Measurements from ENCODE around the gene PNMT. TPM values are rescaled to one million over a fixed set of nuclear protein-coding genes. Genes with fewer than 3 reads are reported as not detected.

Gene PNMT
- polyA plus RNA-seq, 1 of the 3 experiments (the other 2 are of a cell fraction), result 0.07 TPM

DNA sequence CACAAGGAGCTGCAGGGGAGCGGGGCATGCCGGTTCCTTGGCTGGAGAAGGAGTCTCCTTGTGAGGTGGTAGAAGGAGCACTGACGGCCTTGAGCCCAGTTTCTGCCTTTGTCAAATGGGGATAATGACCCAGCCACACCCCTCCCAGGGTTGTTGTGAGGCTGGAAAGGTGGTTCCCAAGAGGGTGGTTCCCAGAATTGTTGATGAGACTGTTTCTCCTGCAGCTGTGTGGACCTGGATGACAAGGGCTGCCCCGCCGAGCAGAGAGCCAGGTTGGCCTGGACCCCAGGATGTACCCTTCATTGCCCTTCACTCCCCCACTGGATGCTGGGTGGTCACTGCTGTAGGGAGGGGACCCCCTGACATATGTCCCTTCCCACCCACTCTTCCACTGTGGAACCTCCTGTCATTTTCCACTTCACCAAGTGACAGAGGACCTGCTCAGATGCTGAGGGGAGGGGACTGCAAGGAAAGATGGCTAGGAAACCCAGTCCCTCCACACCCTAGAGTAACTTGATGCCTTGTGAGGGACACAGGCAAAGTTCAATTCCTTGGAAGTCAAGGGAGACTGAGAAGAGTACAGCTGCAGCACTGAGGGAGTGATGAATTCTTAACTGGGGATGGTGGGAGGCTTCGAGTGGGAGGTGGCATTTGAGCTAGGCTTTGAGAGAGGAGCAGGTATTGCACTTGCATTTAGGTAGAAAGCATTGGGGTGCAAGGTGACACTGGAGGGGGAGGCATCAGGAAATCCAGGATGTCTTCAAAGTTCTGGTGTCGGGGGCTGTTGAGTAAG, 51.5 kb downstream of the PNMT start:
- no peaks in the 10 kb centered on the region for H3K36me3 ChIP-seq (replicated peaks in 1 of 2; ENCODE audit: control insufficient read depth in 1 of 2, insufficient read depth in 2 of 2, low read length in 1 of 2)
- CTCF ChIA-PET, result interaction anchor here (0.8 to 1.7 kb wide), 5 partner anchors 10 to 97 kb away, joined by 3 to 8 read pairs (median 4); no protein-coding TSS in a partner anchor
- WGBS (ENCODE audit: low lambda C conversion rate), result 83% methylated on average over 7 of the region's 7 CpGs

More for the DNA sequence above, 51.5 kb downstream of the PNMT start:
- no peak overlapping the region for H3K27ac ChIP-seq (ENCODE audit: low read depth in 2 of 2, low read length in 1 of 2)
- H4K20me1 ChIP-seq (ENCODE audit: insufficient read depth), result no peaks in the 10 kb centered on the region
- no peak overlapping the region for H3K4me2 ChIP-seq
- POLR2A ChIA-PET, result interaction anchor here (0.5 kb wide), 1 partner anchor 146 kb away, joined by 3 read pairs; no protein-coding TSS in a partner anchor
- no peaks in the 10 kb centered on the region for H3K4me1 ChIP-seq (ENCODE audit: control insufficient read depth in 1 of 2, insufficient read depth in 2 of 2, low read depth in 1 of 2, low read length in 1 of 2)
- no peak overlapping the region for H3K4me3 ChIP-seq (ENCODE audit: low read depth in 2 of 2, low read length in 1 of 2)
- H3K27me3 ChIP-seq (ENCODE audit: insufficient read depth), result no peaks in the 10 kb centered on the region
- no peak for DNase-seq
- no peaks in the 10 kb centered on the region for H3K9me2 ChIP-seq
- no peak overlapping the region for H2AFZ ChIP-seq (ENCODE audit: low read depth)
- no peaks in the 10 kb centered on the region for H3F3A ChIP-seq (replicated peaks; ENCODE audit: insufficient read depth)
- no peak overlapping the region for H3K9ac ChIP-seq
- H3K9me3 ChIP-seq, result no peaks in the 10 kb centered on the region
- H3K79me2 ChIP-seq (ENCODE audit: insufficient read depth), result no peaks in the 10 kb centered on the region
- TF ChIP-seq, protein P1, sequence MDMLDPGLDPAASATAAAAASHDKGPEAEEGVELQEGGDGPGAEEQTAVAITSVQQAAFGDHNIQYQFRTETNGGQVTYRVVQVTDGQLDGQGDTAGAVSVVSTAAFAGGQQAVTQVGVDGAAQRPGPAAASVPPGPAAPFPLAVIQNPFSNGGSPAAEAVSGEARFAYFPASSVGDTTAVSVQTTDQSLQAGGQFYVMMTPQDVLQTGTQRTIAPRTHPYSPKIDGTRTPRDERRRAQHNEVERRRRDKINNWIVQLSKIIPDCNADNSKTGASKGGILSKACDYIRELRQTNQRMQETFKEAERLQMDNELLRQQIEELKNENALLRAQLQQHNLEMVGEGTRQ (IDR thresholded peaks at IDR 0.05; ENCODE audit: borderline replicate concordance, low read depth, low read length), result no peak
- no peak for TF ChIP-seq GATA2 (CRISPR knock-in tag; IDR thresholded peaks at IDR 0.05)
- TF ChIP-seq, protein P2, sequence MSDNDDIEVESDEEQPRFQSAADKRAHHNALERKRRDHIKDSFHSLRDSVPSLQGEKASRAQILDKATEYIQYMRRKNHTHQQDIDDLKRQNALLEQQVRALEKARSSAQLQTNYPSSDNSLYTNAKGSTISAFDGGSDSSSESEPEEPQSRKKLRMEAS (IDR thresholded peaks at IDR 0.05; ENCODE audit: low read depth), result no peak
- TF ChIP-seq RAD21 (IDR thresholded peaks at IDR 0.05; ENCODE audit: low read length), result no peak
- TF ChIP-seq YY1 (IDR thresholded peaks at IDR 0.05; ENCODE audit: low read depth), result no peak
- TF ChIP-seq, protein P3, sequence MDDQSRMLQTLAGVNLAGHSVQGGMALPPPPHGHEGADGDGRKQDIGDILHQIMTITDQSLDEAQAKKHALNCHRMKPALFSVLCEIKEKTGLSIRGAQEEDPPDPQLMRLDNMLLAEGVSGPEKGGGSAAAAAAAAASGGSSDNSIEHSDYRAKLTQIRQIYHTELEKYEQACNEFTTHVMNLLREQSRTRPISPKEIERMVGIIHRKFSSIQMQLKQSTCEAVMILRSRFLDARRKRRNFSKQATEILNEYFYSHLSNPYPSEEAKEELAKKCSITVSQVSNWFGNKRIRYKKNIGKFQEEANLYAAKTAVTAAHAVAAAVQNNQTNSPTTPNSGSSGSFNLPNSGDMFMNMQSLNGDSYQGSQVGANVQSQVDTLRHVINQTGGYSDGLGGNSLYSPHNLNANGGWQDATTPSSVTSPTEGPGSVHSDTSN (IDR thresholded peaks at IDR 0.05), result no peak
- TF ChIP-seq RFX5 (IDR thresholded peaks at IDR 0.05; ENCODE audit: low read length), result no peak
- TF ChIP-seq, protein P4, sequence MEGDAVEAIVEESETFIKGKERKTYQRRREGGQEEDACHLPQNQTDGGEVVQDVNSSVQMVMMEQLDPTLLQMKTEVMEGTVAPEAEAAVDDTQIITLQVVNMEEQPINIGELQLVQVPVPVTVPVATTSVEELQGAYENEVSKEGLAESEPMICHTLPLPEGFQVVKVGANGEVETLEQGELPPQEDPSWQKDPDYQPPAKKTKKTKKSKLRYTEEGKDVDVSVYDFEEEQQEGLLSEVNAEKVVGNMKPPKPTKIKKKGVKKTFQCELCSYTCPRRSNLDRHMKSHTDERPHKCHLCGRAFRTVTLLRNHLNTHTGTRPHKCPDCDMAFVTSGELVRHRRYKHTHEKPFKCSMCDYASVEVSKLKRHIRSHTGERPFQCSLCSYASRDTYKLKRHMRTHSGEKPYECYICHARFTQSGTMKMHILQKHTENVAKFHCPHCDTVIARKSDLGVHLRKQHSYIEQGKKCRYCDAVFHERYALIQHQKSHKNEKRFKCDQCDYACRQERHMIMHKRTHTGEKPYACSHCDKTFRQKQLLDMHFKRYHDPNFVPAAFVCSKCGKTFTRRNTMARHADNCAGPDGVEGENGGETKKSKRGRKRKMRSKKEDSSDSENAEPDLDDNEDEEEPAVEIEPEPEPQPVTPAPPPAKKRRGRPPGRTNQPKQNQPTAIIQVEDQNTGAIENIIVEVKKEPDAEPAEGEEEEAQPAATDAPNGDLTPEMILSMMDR (IDR thresholded peaks at IDR 0.05), result no peak
- no peak for TF ChIP-seq GABPA (IDR thresholded peaks at IDR 0.05; ENCODE audit: low read depth)
- TF ChIP-seq SIN3A (IDR thresholded peaks at IDR 0.05; ENCODE audit: borderline replicate concordance, low read depth, low read length), result no peak
- no peak for TF ChIP-seq EZH2phosphoT487 (IDR thresholded peaks at IDR 0.05; ENCODE audit: borderline replicate concordance, low read depth)
- no peak for TF ChIP-seq MEF2A (IDR thresholded peaks at IDR 0.05; ENCODE audit: borderline replicate concordance, low read depth)
- TF ChIP-seq FOSL2 (IDR thresholded peaks at IDR 0.05; ENCODE audit: borderline replicate concordance, low read depth), result no peak
- TF ChIP-seq SMC3 (IDR thresholded peaks at IDR 0.05; ENCODE audit: low read depth, low read length), result no peak
- TF ChIP-seq ELF1 (IDR thresholded peaks at IDR 0.05), result no peak
- no peak for TF ChIP-seq NFIC (IDR thresholded peaks at IDR 0.05; ENCODE audit: borderline replicate concordance)
- no peak for TF ChIP-seq FOXJ3 (CRISPR knock-in tag; IDR thresholded peaks at IDR 0.05)
- TF ChIP-seq, protein P5, sequence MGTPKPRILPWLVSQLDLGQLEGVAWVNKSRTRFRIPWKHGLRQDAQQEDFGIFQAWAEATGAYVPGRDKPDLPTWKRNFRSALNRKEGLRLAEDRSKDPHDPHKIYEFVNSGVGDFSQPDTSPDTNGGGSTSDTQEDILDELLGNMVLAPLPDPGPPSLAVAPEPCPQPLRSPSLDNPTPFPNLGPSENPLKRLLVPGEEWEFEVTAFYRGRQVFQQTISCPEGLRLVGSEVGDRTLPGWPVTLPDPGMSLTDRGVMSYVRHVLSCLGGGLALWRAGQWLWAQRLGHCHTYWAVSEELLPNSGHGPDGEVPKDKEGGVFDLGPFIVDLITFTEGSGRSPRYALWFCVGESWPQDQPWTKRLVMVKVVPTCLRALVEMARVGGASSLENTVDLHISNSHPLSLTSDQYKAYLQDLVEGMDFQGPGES (IDR thresholded peaks at IDR 0.05; ENCODE audit: low read depth, low read length), result no peak

Other genes with a start within 250 kb of the PNMT start
- gene MED1, start 217.2 kb upstream of the PNMT start, polyA plus RNA-seq (2012; rRNA removed), result 12.3 and 19.9 TPM in 2 replicates
- 11.6 and 15.7 TPM in 2 replicates for gene CDK12, start 207.0 kb upstream of the PNMT start, polyA plus RNA-seq (2012; rRNA removed)
- not detected in 2 replicates for gene NEUROD2, start 60.5 kb upstream of the PNMT start, polyA plus RNA-seq (2012; rRNA removed)
- 0.05 and 0.07 TPM in 2 replicates for gene PPP1R1B, start 41.5 kb upstream of the PNMT start, polyA plus RNA-seq (2012; rRNA removed)
- gene STARD3, start 31.3 kb upstream of the PNMT start, polyA plus RNA-seq (2012; rRNA removed), result 76.8 and 78.0 TPM in 2 replicates
- 0.43 and 0.67 TPM in 2 replicates for gene TCAP, start 3.1 kb upstream of the PNMT start, polyA plus RNA-seq (2012; rRNA removed)
- gene PGAP3, start 19.6 kb downstream of the PNMT start, polyA plus RNA-seq (2012; rRNA removed), result 20.9 and 25.8 TPM in 2 replicates
- gene ERBB2, start 31.6 kb downstream of the PNMT start, polyA plus RNA-seq (2012; rRNA removed), result 1.9 and 2.6 TPM in 2 replicates
- 100 and 105 TPM in 2 replicates for gene MIEN1, start 62.1 kb downstream of the PNMT start, polyA plus RNA-seq (2012; rRNA removed)
- not detected in 2 replicates for gene GRB7, start 69.5 kb downstream of the PNMT start, polyA plus RNA-seq (2012; rRNA removed)
- not detected in 2 replicates for gene IKZF3, start 195.9 kb downstream of the PNMT start, polyA plus RNA-seq (2012; rRNA removed)
- gene ZPBP2, start 199.7 kb downstream of the PNMT start, polyA plus RNA-seq (2012; rRNA removed), result not detected in 2 replicates